GM21825 (cell line): Measurements from ENCODE around the gene MTHFS.
"Not testable (repeated sequence)": the region's sequence is repeated elsewhere in the genome, so short reads cannot be mapped to it uniquely, and the experiment has no call there.

Experiments
- ATAC-seq: cut with Tn5 transposase; IDR thresholded peaks from one replicate; pipeline ENCODE4 v1.9.1; 2021; ENCODE audit warnings: mild to moderate bottlenecking, moderate library complexity; ENCODE audit not compliant: unreplicated experiment

MTHFS gene

DNA sequence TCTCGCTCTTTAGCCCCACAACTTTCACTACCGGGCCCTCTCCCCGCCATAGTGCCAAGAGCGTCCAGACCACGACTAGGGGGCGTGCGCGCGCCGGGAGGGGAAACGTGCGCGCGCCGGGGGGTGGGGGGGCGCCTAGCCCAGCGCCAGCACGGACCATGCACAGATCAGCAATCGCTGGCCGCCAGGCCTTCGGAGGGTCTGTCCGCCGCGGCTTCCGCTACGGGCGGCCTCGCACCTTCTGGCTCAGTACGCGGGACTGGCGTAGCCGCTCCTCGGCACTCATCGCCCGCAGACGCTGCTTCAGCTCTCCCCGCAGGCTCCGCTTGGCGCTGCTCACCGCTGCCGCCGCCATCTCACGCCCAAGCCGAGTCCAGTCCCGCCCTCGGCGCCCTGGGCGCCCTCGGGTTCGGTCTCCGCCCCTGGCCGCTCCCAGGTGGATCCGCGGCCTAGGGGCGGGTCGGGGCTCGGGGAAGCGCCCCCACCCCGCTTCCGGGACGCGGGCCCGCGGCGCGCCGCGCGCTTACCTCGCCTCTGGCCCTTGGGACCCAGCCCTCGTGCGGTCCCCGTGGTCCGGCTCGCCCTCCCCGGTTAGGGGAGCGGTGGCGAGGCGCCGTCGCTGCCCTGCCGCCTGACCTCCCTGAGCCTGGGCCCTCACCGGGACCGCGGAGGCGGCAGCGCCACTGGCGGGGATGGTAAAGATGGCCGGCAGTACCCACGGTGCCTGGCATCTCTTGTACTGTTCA, at the start of gene MTHFS:
Gene MTHFS, minus strand, starts transcription at position 381 of the 746 bp plus-strand sequence. Its CDS starts 26 bp downstream, at position 355.
- ATAC-seq: peak; percentile 63

DNA sequence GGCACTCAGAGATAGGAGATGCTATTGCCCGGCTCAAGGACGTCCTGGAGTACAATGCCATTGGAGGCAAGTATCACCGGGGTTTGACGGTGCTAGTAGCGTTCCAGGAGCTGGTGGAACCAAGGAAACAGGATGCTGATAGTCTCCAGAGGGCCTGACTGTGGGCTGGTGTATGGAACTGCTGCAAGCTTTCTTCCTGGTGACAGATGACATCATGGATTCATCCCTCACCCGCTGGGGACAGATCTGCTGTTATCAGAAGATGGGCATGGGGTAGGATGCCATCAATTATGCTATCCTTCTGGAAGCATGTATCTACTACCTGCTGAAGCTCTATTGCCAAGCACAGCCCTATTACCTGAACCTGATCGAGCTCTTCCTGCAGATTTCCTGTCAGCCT, 47.8 kb upstream of the MTHFS start:
- ATAC-seq: no peak

DNA sequence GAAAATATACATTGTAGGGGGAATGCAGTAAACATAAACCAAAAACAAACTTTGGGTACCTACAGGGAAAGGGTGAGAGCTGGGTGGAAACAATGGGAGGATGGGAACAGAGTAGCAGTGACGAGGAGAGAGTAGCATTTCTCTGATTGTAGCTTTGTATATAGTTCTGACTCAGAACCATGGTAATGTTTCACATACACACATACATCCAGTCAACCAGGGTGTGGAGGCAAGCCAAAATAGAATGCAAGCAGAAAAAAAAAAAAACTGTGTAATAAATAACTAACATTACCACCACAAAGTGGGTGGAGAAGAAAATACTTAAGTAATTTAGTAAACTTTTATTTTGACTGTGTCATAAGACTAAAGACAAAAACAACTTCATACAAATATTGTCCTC, 47.0 kb upstream of the MTHFS start:
- ATAC-seq: peak; percentile 74

DNA sequence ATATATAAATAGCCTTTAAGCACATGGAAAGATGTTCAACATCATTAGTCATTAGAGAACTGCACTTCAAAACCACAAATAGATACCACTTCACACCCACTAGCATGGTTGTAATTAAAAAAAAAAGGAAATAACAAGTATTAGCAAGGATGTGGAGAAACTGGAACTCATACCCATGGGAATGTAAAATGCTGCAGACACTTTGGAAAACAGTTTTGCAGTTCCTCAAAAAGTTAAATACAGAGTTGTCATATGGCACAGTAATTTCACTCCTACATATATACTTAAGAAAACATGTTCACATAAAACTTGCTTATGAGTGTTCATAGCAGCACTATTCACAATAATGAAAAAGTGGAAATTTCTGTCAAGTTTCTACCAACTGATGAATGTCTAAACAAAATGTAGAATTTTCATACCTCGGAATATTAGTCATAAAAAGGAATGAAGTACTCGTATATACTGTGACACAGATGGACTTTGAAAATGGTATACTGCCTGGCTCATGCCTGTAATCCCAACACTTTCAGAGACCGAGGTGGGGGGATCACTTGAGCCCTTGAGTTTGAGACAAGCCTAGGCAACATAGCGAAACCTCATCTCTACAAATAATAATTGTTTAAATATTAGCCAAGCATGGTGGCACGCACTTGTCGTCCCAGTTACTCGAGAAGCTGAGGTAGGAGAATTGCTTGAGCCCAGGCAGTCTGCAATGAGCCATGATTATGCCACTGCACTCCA, 46.1 kb upstream of the MTHFS start:
- ATAC-seq: no peak

DNA sequence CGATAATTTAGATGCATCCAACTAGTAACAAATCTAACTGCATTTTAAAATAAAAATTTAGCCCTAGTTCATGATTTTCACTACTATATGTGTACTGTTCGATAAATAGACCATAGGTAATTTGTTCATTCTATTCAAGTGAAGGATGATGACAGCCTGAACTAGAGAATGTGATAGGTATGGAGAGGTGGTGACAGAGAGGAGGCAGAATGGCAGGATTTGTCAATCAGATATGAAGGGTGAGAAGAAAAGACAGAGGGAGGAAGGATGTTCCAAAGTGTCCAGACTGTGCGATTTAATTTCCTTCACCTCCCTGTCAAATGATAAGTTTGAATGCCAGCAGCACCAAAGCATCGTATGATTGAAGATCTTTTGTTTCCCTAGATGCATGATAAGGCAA, 42.6 kb upstream of the MTHFS start:
- no peak for ATAC-seq

DNA sequence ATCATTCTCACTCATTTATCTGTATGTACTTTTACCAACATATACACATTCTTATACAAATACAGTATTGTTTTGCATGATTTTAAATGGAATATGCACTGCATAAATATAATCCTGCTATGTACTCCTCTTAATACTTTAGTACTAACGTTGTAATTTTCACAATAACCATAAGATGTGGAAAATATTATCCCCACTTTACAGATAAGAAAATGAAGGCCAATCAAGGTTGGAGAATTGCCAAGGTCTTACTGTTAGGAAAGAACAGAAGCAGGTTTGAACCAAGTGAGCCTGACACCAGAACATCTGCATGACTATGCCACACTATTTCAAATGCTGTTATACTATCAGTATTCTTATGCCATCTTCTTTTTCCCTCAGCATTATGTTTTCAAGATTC, 41.3 kb upstream of the MTHFS start:
- ATAC-seq: no peak

DNA sequence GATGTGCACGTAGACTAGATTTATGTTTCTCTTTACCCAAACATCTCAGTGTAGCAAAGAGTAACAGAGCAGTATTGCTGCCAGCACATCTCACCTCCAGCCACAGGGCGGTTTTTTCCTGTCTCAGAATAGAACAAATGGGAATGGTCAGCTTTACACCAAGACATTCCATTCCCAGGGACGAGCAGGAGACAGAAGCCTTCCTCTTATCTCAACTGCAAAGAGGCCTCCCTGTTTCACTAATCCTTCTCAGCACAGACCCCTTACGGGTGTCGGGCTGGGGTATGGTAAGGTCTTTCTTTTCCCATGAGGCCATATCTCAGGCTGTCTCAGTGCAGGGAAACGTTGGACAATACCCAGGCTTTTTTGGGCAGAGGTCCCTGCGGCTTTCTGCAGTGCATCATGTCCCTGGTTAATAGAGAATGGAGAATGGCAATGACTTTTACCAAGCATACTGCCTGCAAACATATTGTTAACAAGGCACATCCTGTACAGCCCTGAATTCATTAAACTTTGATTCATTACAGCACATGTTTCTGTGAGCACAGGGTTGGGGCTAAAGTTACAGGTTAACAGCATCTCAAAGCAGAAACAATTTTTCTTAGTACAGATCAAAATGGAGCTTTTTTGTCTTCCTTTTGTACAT, 38.9 kb upstream of the MTHFS start:
- ATAC-seq: not testable (repeated sequence)

DNA sequence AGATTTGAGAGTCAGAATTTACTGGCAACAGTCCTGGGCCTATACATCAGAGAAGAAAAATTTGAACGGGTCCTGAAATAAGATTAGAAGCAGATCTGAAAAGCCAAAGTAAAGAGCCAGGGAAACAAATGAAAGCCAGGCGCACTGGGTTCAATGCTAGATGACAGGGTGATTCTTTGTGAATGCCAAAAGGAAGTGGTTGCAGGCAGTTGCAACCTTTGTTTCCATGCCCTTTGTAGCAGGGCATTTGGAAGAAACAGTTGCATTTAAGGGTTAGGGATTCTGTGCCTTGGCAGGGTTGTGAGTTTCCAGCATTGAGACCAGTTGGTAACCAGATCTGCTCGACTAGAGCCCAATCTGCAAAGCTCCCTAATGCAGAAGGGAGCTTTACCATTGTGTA, 36.4 kb upstream of the MTHFS start:
- ATAC-seq: no peak

DNA sequence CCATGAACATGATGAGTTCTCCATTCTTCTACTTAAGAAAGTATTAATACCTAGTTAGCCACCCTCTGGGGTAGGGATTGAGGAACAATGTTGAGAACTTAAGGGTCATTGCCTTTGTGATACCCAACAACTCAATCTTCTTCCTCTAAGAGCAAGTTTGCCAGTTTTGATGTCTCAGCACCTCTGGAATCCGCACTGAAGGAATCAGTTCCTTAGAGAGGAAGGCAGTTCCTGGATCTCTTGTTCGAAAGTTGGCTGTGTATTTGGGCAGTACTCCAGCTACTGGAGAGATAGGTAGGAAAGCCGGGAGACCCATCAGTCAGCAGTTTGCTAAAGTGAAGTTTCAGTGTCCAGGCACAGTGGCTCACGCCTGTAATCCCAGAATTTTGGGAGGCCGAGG, 35.6 kb upstream of the MTHFS start:
- no peak for ATAC-seq

DNA sequence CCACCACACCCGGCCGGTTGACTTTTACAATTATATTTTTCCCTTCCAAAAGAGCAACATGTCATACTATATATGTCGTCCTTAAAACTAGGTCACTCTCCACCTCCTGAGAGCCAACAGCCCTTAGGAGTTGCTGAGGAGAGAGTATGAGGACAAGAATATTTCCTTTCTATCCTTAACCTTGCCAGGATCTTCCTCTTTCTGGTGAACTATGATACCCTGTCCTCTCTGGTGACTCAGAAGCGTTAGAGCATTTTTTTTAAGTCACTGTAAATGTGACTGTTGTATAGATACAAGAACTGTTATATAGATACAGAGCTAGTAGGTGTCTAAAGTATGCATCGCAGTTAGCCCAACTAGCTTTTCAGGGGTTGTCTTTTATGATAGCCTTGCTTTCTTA, 33.7 kb upstream of the MTHFS start:
- ATAC-seq: no peak

DNA sequence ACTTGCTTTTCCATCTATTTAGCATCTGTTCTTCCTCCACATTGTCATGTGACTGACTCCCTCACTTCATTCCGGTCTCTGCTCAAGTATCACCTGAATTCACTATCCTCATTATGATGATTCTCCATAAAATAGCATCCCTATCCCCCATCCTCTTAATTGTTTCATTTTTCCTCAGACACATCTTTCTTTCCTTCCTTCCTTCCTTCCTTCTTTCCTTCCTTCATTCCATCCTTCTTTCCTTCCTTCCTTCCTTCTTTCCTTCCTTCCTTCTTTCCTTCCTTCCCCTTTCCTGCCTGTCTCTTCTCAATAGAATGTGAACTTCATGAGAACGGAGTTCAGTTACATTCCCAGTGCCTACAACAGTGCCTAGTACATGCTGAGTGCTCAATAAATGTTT, 32.6 kb upstream of the MTHFS start:
- ATAC-seq: no peak

DNA sequence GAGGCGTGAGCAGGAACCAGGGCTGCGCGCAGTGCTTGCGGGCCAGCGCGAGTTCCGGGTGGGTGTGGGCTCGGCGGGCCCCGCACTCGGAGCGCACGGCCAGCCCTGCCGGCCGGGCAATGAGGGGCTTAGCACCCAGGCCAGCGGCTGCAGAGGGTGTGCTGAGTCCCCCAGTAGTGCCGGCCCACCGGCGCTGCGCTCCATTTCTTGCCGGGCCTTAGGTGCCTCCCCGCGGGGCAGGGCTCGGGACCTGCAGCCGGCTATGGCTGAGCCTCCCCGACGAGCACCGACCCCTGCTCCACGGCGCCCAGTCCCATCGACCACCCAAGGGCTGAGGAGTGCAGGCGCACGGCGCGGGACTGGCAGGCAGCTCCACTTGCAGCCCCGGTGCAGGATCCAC, 29.3 kb upstream of the MTHFS start:
- not testable (repeated sequence) for ATAC-seq

DNA sequence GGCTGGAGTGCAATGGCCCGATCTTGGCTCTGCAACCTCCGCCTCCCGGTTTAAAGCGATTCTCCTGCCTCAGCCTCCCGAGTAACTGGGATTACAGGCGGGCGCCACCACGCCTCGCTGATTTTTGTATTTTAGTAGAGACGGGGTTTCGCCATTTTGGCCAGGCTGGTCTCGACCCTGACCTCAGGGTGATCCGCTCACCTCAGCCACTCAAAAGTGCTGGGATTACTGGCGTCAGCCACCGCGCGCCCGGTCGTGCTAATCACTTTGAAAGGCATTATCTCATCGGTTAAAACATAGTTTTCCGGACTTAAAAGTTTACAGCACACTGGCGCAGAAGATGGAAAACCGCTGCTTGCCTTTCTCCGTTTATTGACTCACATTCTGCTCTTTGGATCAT, 27.6 kb upstream of the MTHFS start:
- ATAC-seq: no peak

DNA sequence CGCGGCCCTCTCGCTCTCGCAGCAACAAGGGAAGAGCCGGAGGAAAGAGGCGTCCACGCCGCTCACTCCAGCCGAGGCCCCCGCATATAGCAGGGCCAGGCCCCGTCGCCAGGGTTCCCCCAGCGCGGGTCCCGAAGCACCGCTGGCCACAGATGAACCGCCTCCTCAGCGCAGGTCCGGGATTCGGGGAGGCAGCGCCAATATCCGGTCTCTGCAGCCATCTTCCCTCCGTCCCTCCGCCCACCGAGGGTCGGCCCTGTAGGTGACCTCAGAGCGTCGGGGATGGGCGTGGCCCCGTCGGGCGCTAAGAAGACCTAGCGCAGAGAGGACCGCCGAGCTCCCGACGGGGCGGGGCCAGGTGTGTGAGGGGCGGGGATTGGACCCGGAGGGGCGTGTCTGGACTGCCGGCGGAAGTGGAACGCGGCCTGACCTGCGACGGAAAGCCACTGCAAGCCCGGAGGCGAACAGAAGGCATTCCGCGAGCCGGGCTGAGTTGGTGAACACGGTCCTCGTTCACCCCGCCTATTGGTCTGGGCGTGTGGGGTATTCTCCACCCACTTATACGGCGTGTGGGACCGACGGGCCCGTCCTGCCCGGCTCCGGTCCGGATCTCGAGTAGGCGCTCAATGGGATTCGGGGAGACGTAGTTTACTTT, 26.8 kb upstream of the MTHFS start:
- ATAC-seq: peak; percentile 97

DNA sequence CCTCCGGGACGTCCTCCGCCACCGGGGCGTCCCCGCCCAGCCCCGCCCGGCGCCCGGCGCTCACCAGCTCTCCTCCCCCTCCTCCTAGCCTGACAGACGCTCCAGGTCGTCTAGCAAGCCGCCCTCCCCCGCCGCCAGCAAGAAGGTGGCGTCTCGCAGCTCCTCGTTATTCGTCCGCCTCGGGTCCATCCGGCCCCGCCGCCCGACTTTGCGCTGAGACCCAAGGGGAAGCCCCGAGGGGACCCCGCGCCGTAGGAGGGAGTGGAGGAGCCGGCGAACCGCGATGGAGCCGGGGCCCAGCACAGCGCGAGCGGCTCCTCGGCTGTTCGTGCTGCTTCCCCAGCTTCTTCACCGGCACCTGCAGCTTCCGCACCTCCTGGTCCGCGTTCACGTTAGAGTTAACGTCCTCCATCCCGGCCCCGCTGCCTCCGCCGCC, 26.3 kb upstream of the MTHFS start:
- peak; percentile 44 for ATAC-seq

DNA sequence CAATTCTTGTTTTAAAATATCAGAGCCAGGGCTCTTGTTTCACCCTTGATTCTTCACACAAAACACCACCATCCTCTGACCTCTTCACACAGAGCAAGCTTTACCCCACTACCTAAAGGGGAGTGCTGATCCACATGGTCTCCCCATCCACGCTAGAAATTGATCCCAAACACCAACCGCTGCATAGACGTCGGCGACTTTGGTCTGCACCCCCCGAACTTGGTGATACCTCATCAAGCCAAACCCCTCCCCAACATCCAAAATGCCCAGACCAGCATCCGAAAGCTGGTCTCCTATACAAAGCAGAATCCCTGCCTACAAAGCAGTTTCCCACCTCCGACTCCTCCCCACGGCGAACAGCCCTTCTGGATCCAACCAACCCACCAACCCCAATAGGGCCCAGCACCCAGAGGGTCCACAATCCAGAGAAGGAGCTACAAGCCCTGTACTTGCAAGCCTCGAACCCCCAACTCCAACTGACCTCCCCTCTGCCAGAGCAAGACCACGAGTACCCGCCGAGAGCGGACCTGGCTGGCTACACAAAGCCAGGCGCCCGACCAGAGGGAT, 25.8 kb upstream of the MTHFS start:
- no peak for ATAC-seq

DNA sequence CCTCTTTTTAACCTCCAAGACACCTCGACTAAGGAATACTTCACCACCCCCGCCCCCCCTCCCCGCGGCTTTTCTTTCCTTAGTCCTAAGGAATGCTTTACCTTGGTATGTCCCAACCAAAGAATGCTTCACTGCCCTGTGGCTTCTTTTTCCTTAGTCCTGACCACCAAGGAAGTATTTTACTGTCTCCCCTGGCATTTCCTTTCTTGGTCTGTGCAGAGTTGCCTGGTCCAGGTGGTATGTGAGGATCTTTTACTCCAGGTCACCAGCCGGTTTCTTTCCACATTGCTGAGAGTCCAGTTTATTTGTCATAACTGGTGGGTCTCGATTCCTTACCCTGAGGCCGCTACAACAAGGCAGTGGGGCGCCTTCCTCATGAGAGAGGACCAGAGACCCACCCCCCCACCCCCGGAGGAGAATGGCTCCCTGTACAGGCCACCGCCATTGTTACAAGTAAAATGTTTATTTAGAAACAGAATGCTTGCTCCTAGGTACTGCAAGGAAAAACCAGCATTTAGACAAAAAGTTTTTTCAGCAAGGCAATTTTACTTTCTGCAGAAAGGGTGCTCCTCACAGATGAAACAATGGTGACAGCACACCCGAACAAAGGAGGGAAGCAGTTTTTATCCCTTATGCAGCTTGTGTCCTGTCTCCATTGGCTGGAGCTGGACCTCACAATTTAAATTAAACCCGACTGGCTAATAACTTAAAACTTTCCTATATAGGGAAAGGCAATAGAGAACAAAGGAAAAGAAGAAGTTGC, 23.1 kb upstream of the MTHFS start:
- no peak for ATAC-seq

DNA sequence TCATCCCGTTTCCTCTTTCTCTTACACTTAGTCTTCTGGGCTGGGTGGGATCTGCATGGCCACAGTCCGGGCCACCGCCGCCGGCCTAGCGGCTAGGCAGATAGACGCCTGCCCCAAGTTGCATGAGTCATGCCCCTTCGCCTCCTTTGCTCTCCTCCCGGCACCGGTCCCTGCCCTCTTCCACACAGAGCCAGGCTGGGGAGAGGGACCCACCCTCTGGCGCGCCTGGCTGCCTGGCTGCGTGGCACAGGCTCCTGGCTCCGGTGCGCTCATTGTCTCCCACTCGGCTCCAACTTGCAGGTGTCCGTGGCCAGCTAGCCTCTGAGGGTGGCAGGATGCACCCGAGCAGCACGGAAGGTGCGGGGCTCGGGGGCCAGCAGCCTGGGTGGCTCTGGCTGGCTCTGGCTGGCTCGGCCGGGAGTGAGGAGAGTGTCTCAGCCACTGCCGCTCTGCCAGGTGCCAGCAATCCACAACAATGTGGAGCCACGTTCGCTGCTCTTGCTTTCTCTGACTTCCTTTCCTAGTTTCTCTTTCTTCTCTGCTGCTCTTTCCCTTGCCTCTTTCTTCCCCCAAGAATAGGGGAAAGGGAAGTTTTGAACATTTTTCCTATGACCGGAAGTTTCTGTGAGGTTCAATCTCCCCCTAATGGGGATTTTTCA, 22.4 kb upstream of the MTHFS start:
- no peak for ATAC-seq

DNA sequence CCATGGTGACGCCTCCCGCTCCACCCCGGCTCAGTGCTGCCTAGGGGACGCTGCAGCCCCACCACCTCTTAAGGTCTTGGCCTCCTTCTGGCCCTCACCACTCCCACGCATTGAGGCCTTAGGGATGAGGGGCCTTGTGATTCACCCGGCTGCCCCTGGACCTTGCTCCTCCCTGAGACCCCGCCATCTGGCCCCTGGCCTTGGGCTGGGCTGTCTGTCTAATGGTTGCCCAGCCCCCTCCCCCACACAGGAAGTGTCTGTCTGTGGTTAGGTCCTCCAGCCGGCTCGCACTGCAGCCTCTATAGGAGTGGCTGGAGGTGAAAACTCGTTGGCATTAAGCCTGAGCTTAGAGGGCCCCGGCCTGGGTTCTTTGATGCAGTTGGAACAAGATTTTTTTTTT, 21.5 kb upstream of the MTHFS start:
- no peak for ATAC-seq
